EL (cell line): ENCODE data around the gene HNRNPL.
"Not testable (repeated sequence)": the region's sequence is repeated elsewhere in the genome, so short reads cannot be mapped to it uniquely, and the experiment has no call there.

Experiments used
- DNase-seq: peaks from one replicate; pipeline ENCODE4 v3.0.0-alpha.2; 2016

HNRNPL gene

GRCh38 chr19:38821230-38821825 lies 28.5 kb downstream of the HNRNPL start:
- DNase-seq, result not testable (repeated sequence)

GRCh38 chr19:38819231-38819920 lies 30.4 kb downstream of the HNRNPL start:
- DNase-seq, result no peak

- DNase-seq, result no peak
These were observed 32.7 kb downstream of the HNRNPL start for GRCh38 chr19:38817081-38817480.

GRCh38 chr19:38816131-38816750 lies 33.5 kb downstream of the HNRNPL start:
- DNase-seq, result no peak

GRCh38 chr19:38815059-38816001 lies 34.5 kb downstream of the HNRNPL start:
- DNase-seq, result no peak

- not testable (repeated sequence) for DNase-seq
These were observed 35.9 kb downstream of the HNRNPL start for GRCh38 chr19:38813932-38814331.

GRCh38 chr19:38813323-38813722 lies 36.5 kb downstream of the HNRNPL start:
- DNase-seq, result no peak

- DNase-seq, result no peak
These were observed 36.9 kb downstream of the HNRNPL start, which contains the start of gene LGALS4 for GRCh38 chr19:38812841-38813320. LGALS4 (minus strand) TSS chr19:38812945; CDS start chr19:38812886, 59 bp downstream.

- no peak for DNase-seq
These were observed 37.6 kb downstream of the HNRNPL start for GRCh38 chr19:38812009-38812840.

GRCh38 chr19:38809592-38810252 lies 40.1 kb downstream of the HNRNPL start:
- no peak for DNase-seq

- DNase-seq, result no peak
These were observed 41.0 kb downstream of the HNRNPL start for GRCh38 chr19:38808741-38809140.

GRCh38 chr19:38807374-38808098 lies 42.2 kb downstream of the HNRNPL start:
- not testable (repeated sequence) for DNase-seq

GRCh38 chr19:38806371-38806770 lies 43.4 kb downstream of the HNRNPL start:
- DNase-seq, result no peak

GRCh38 chr19:38805180-38805579 lies 44.6 kb downstream of the HNRNPL start:
- DNase-seq, result peak; percentile 11

GRCh38 chr19:38803543-38803942 lies 46.2 kb downstream of the HNRNPL start:
- DNase-seq, result no peak

GRCh38 chr19:38801359-38802095 lies 48.3 kb downstream of the HNRNPL start:
- DNase-seq, result no peak

GRCh38 chr19:38800577-38801347 lies 49.0 kb downstream of the HNRNPL start:
- no peak for DNase-seq

- DNase-seq, result no peak
These were observed 50.7 kb downstream of the HNRNPL start for GRCh38 chr19:38799104-38799503.

- DNase-seq, result not testable (repeated sequence)
These were observed 52.0 kb downstream of the HNRNPL start for GRCh38 chr19:38797781-38798180.
